ENCODE results near the gene ZNF79. TPM values are rescaled to one million over a fixed set of nuclear protein-coding genes. Genes with fewer than 3 reads are reported as not detected.
A peak's percentile ranks its signal among the peaks of the same experiment; 100 is the strongest.

ZNF79 gene
- total and polyA plus RNA-seq, 8 donors: 3.4 to 5.2 (median 4.0) TPM

DNA sequence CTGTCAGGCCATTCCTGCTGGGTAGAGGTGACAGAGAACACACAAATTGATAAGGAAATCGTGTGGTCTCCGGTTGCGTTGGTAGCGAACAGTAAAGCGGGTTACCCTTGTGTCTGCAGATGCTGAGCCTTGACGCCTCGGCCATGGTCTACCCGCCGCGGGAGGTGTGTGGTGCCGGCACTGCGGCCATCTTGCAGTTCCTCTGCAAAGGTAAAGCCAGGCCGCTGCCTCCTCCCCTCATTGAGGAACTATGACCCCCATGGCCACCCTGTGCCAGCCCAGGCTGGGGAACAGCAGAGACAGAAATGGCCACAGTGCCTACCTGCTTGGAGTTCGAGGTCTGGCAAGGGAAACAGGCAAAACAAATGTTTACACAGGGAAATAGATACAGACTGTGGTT is 43.4 kb downstream of the ZNF79 start:
- FAIRE-seq (no peak), ATAC-seq (no peak), DNase-seq (peak in 1 of 6 donors; percentile 55)
- H3K27ac ChIP-seq: no peak overlapping the region
- TF ChIP-seq, protein P1, sequence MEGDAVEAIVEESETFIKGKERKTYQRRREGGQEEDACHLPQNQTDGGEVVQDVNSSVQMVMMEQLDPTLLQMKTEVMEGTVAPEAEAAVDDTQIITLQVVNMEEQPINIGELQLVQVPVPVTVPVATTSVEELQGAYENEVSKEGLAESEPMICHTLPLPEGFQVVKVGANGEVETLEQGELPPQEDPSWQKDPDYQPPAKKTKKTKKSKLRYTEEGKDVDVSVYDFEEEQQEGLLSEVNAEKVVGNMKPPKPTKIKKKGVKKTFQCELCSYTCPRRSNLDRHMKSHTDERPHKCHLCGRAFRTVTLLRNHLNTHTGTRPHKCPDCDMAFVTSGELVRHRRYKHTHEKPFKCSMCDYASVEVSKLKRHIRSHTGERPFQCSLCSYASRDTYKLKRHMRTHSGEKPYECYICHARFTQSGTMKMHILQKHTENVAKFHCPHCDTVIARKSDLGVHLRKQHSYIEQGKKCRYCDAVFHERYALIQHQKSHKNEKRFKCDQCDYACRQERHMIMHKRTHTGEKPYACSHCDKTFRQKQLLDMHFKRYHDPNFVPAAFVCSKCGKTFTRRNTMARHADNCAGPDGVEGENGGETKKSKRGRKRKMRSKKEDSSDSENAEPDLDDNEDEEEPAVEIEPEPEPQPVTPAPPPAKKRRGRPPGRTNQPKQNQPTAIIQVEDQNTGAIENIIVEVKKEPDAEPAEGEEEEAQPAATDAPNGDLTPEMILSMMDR (IDR thresholded peaks at IDR 0.05): no peak
- H3K9me3 ChIP-seq: no peaks in the 10 kb centered on the region
- intact Hi-C loops (cut with DNase I): no loop called here
- 90% methylated on average over 14 of the region's 14 CpGs for WGBS, 2 donors
- peaks cover 0 to 8% (median 0%) of the 10 kb centered on the region in 3 donors for H3K36me3 ChIP-seq
- no peaks in the 10 kb centered on the region for H3K4me1 ChIP-seq
- H3K4me3 ChIP-seq: no peak overlapping the region
- no peaks in the 10 kb centered on the region for H3K27me3 ChIP-seq

DNA sequence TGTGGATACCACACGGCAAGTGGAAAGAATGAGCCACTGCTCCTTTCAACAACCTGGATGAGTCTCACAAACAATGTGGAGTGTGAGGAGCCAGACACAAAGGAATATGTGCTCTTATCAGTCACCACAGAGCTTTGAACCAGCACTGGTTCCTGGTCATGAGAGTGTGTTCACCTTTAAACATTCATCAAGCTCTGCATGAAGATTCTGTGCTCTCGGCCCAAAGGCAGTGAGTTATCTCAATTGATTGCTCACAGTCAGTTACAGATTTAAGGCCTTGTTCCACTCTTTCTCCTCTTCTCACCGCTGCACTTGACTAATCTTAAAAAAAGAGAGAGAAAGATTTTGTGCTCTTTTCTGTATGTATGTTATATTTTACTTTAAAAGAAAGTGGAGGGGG is 46.5 kb downstream of the ZNF79 start:
- FAIRE-seq: no peak
- WGBS, 2 donors: 91 to 95% methylated on average over 3 of the region's 3 CpGs
- Histone ChIP-seq H3K27ac (no peak overlapping the region), H3K36me3 (peaks cover 0 to 5% (median 0%) of the 10 kb centered on the region in 3 donors), H3K27me3 (no peaks in the 10 kb centered on the region), H3K4me3 (no peak overlapping the region), H3K9me3 (no peaks in the 10 kb centered on the region), H3K4me1 (no peaks in the 10 kb centered on the region)
- no peak for ATAC-seq
- TF ChIP-seq, protein P1 (IDR thresholded peaks at IDR 0.05): no peak
- intact Hi-C loops (cut with DNase I): no loop called here
- DNase-seq: no peak

DNA sequence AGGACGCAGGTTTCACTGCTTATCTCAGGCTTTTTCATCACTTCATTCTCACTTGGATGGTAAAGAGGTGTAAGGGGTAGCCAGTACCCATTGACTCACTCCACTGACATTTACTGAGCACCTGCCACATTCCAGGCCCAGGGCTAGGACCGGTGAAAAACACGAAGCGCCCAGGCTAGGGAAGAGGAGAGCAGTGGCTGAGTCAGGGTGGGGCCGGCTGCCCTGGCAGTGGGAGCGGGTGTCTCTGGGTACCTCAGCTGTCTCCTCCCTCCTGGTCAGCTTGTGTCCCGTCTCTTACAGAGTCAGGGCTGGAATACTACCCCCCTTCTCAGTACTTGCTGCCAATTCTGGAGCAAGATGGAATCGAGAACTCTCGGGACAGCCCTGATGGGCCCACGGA is 49.3 kb downstream of the ZNF79 start:
- no peak overlapping the region for H3K27ac ChIP-seq
- intact Hi-C loops (cut with DNase I): no loop called here
- WGBS, 2 donors: 91 to 92% methylated on average over 10 of the region's 10 CpGs
- no peak overlapping the region for H3K4me3 ChIP-seq
- FAIRE-seq (no peak), DNase-seq (peak in 1 of 6 donors; percentile 22), ATAC-seq (no peak)
- H3K27me3 ChIP-seq: no peaks in the 10 kb centered on the region
- H3K9me3 ChIP-seq: no peaks in the 10 kb centered on the region
- H3K4me1 ChIP-seq: no peaks in the 10 kb centered on the region
- TF ChIP-seq, protein P1 (IDR thresholded peaks at IDR 0.05): no peak
- H3K36me3 ChIP-seq: peaks cover 0 to 5% (median 0%) of the 10 kb centered on the region in 3 donors

DNA sequence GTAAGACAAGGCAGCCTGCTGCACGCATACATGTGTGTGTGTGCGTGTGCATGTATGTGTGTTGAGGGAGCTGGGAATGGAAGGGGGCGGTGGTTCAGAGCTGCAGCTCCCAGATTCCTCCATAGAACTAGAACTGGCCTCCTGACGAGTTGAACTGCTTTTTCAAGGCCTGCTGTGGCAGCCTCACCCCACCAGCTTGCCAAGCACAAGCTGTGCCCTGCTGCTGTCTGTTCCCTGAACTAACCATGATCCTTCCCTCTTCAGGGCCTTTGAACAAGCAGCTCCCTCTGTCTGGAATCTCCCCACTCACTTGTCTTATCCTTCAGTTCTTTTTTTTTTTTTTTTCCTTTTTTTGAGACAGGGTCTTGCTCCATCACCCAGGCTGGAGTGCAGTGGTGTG is 49.8 kb downstream of the ZNF79 start:
- DNase-seq (peak in 1 of 6 donors; percentile 12), FAIRE-seq (no peak), ATAC-seq (no peak)
- Histone ChIP-seq H3K9me3 (no peaks in the 10 kb centered on the region), H3K36me3 (peaks cover 0 to 10% (median 0%) of the 10 kb centered on the region in 3 donors), H3K4me3 (no peak overlapping the region), H3K4me1 (no peaks in the 10 kb centered on the region), H3K27me3 (no peaks in the 10 kb centered on the region), H3K27ac (no peak overlapping the region)
- 87 to 97% methylated on average over 3 to 4 of the region's 4 CpGs for WGBS, 2 donors
- TF ChIP-seq, protein P1 (IDR thresholded peaks at IDR 0.05): no peak
- intact Hi-C loops (cut with DNase I): no loop called here

DNA sequence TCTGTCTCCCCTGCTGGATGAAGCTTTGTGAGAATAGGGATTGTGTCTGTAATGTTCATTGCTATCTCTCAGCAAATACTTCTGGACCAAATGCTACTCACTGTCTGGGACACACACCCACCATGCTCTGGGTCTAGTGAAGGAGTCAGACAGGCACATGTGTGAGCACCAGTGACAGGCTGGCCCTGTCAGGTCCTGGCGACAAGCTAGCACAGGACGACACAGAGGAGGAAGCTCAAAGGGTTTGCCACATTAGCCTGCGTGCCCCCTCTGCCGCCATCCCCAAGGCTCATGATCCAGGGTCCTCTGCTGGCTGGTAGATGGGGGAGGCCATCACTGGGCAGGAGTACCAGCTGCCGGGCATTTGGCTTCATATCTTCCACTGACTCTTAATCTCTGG is 50.4 kb downstream of the ZNF79 start:
- Histone ChIP-seq H3K27ac (no peak overlapping the region), H3K36me3 (peaks cover 0 to 16% (median 5%) of the 10 kb centered on the region in 3 donors), H3K4me1 (no peaks in the 10 kb centered on the region), H3K9me3 (no peaks in the 10 kb centered on the region), H3K4me3 (no peak overlapping the region), H3K27me3 (no peaks in the 10 kb centered on the region)
- TF ChIP-seq, protein P1 (IDR thresholded peaks at IDR 0.05): no peak
- ATAC-seq (no peak), FAIRE-seq (no peak), DNase-seq (peak in 1 of 6 donors; percentile 13)
- intact Hi-C loops (cut with DNase I): no loop called here
- WGBS, 2 donors: 90 to 96% methylated on average over 5 of the region's 5 CpGs

All from pancreas (tissue), 10 donors.